Endothelial cell of hepatic sinusoid (primary cell): ENCODE measurements around the gene ST3GAL4.

Experiments
- in situ Hi-C: cut with HindIII; loops from 2 replicates; pipeline ENCODE4 v1.10.0; 2017; ENCODE audit warnings: low sequenced_read_pairs

The ST3GAL4 gene

GRCh38 chr11:126403022-126403581 lies 47.6 kb downstream of the ST3GAL4 start:
- in situ Hi-C loops, result no loop called here

- in situ Hi-C loops, result no loop called here
These were observed 48.2 kb downstream of the ST3GAL4 start for GRCh38 chr11:126403658-126404057.

DNA sequence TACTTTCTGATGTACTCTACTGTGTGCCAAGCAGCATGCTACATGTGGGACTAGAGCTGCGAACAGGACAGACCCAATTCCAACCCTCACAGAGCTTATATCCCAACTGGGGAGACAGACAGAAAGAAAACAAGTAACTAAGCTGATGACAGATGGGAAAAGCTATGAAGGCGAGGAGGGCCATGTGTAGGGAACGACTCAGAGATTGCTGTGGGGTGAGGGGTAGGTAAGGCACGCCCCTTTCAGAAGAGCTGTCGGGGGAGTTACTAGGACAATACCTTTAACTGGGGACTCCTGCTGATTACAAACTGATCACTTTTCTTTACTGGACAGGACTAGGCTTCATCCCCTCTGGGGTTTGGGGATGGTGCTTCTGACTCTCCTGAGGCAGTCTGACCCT lies 48.9 kb downstream of the ST3GAL4 start:
- in situ Hi-C loops, result no loop called here

GRCh38 chr11:126405374-126405773 lies 49.9 kb downstream of the ST3GAL4 start:
- in situ Hi-C loops, result no loop called here

DNA sequence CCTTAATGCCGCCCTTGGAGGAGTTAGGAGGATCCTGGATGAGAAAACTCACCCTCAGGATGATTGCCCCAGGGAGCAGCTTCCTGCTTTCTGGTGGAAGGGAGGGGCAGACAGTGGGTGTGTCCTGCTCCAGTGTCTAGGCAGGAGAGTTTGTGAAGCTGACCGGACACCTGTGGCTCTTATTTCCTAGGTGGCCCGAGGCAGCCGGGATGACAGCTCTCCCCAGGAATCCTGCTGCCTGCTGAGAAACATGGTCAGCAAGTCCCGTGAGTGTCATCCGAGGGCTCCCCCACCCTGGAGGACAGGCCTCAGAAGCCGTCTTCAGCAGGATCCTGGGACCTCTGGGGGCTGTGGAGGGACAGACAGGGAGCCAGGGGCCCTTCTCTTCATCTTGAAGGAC lies 50.4 kb downstream of the ST3GAL4 start:
- in situ Hi-C loops, result no loop called here

GRCh38 chr11:126406368-126406767 lies 50.9 kb downstream of the ST3GAL4 start:
- in situ Hi-C loops, result no loop called here

GRCh38 chr11:126407101-126407521 lies 51.6 kb downstream of the ST3GAL4 start:
- in situ Hi-C loops, result no loop called here

GRCh38 chr11:126407682-126408288 lies 52.3 kb downstream of the ST3GAL4 start:
- in situ Hi-C loops, result no loop called here

- in situ Hi-C loops, result no loop called here
These were observed 53.0 kb downstream of the ST3GAL4 start for GRCh38 chr11:126408496-126408895.

DNA sequence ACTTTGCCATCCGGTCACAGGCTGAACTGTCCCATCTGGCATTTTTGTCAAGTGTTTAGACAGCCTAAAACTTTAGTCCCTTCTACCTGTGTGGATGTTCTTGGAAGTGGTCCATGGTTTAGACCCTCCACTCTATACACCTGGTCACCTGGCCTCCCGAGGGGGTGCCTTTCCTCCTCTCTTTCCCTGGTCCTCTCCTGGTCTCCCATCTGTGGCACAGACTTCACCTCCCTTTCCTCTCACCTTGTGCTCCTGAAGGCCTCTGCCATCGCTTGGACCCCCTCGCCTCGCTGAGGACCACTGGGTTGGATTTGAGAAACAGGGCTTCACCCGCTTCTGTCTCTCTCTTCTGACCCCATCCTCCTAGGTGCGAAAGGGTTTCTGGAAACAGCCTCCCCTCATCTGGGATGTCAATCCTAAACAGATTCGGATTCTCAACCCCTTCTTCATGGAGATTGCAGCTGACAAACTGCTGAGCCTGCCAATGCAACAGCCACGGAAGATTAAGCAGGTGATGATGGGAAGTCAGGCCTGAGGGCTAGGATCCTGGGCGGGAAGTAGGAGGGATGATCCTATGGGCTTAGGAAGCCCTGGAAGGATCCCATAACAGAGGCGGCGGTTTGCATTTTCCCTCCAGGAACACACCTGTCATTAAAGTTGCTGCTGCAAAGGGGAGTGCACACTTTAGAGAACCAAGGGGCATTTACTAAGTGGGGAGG lies 53.6 kb downstream of the ST3GAL4 start:
- in situ Hi-C loops, result no loop called here

DNA sequence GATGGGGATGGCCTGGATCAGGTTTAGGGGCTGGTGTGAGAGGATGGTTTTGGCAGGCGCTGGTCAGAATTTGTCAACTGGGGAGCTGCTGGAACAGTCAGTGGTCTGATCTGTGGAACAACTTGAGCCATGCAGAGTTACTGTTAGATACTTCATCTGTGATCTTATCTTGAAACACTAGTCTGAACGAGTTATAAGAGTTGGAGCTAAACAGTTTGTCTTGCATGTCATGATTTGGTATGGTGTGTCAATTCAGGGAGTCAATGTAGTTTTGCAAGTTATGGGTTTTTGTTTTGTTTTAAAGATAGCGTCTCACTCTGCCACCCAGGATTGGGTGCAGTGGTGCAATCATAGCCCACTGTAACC lies 54.1 kb downstream of the ST3GAL4 start:
- in situ Hi-C loops, result no loop called here

DNA sequence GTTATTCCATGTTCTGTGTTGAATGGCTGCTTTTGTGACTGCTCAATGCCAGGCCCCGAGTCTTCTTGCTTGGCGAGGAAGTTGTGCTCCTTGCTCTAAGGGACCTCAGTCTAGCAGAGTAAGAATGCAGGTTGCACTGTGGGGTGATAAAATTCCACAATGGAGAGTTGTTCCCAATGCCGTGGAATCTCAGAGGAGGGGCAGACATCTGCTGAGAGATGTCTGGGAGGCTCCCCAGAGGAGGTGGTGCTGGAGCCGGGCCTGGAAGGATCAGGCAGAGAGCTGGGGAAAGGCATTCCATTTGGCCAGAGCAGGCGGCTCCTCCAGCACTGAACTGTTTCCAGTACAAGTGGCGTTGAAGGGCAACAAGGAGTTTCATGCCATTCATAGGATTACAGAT lies 55.2 kb downstream of the ST3GAL4 start:
- in situ Hi-C loops, result no loop called here

DNA sequence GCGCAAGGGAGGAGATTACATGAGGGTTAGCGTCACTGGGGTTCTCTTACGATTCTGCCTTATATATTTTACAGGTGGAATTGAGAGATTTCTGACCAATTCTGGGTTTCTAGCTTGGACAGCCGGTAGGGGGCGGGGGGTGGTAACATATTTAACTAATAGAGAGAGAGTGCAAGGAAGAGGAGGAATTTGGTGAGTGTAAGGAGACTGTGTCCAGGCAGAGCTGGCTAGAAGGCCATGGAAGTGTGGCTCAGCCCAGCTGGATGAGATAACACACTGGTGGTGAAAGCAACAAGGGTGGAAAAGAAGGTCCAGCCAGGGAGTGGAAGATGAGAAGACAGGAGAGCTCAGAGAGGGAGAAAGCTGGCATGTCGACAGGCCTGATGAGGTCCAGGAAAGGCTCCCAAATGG lies 56.5 kb downstream of the ST3GAL4 start:
- in situ Hi-C loops, result no loop called here

DNA sequence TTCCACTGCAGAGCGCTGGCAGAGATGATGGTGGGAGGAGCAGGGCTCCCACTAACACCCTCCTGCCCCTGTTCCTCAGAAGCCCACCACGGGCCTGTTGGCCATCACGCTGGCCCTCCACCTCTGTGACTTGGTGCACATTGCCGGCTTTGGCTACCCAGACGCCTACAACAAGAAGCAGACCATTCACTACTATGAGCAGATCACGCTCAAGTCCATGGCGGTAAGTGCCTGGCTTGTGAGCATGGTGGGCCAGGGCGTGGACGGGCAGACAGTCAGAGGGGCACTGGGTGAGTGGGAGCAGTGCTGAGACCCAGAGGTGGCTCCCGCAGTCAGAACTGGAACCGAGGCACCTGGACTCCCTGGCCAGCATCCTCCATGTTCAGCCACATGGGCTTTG lies 57.9 kb downstream of the ST3GAL4 start:
- in situ Hi-C loops, result no loop called here

GRCh38 chr11:126413843-126414405 lies 58.4 kb downstream of the ST3GAL4 start:
- in situ Hi-C loops, result no loop called here

DNA sequence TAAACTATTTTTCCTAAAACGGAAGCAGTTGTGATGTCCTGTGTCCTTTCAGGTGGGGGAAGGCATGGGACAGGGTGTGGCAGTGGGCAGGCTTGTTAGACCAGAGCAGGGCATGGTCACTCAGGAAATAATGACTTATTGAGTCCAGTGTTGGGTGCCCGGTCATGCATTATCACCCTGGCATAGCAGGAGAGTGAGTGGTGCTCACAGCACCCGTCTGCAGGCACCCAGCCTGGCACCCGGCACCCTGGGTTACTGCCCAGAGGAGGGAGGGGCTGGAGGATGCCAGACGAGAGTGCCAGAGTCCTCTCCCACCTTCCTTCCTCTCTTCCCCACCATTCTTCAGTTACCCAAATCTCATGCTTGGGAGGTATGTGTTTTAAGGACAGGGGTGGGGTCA lies 59.1 kb downstream of the ST3GAL4 start:
- in situ Hi-C loops, result no loop called here

GRCh38 chr11:126415128-126415527 lies 59.6 kb downstream of the ST3GAL4 start:
- in situ Hi-C loops, result no loop called here

- in situ Hi-C loops, result no loop called here
These were observed 60.4 kb downstream of the ST3GAL4 start for GRCh38 chr11:126415669-126416420.

DNA sequence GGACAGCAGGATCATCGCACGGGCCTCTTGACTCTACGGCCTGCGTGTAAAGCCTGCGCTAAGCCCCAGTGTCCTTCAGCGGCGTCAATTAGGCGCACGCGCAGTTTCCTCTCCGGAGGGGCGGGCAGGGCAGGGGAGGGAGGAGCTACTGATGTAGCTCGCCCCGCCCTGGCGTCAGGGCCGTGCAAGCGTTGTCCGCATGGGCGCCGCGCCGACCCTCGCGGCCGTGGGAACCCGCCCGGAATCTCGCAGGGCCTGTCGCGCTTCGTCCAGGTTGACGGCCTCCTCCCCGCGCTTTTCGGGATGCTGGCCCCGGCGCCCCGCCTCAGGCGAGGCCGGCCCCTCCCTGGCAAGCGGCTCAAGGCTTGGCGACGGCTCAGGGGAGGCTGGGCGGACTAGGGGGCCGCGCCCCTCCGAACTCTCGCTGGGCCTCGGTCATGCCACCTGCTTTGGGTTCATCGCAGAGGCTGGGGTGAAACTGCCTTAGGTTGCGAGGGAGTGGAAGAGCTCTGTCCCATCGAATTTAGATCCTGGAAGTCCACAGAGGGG lies 61.1 kb downstream of the ST3GAL4 start:
- in situ Hi-C loops, result no loop called here

DNA sequence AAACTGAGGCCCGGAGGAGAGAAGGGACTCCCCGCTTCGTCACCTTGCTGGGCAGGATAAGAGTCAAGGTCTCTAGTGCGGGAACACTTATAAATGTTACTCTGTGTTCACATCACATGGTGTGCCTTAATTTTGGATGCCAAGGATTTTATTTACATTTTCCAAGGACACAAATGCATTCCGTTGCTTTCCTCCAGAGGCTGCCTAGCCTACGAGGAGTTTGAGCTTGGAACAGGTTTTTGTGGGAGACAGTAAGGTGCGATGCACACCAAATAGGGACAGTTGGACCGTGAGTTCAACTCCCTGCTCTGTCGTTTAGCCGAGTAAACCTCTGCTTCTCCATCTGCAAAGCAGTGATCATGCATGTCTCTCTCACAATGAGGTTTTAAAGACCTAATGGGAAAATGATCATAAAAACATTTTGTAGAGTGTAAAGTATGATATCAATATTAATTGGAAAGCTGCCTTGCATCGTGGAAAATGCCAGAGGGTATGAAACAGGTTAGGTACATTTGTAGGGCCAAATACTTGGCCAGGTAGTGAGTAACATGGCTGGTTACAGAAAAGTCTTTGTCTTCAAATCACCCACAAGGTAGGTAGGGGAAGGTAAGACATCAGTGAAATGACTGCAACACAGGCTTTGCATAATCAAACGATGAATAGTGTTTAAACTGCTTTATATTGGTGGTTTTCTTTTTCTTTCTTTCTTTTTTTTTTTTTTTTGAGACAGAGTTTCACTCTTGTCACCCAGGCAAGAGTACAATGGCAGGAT lies 61.8 kb downstream of the ST3GAL4 start:
- in situ Hi-C loops, result no loop called here
